ENCODE results near the gene SDC4.

Gene SDC4

DNA sequence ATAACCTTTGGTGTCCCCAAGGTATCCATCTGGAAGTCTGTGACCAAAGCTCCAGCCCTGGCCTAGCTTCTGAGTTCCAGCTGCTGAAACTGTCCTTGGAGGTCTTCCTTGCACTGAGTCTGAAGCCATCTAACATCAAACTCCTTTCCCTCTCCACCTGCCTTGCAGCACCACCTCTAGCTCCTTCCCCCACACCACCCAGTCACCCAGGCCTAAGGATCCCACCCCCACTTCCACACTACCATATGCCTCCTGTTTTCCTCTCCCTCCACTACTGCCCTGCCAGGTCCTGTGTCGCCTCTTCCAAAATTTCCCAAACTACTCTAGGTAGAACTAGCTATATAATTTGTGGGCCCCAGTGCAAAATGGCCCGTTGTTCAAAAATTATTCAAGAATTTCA lies 29.3 kb downstream of the SDC4 start:
- DNase-seq (ENCODE audit: low read depth in 2 of 2), result no peak

GRCh38 chr20:45318386-45318939 lies 29.8 kb downstream of the SDC4 start:
- DNase-seq (ENCODE audit: low read depth in 2 of 2), result no peak

- no peak for DNase-seq (ENCODE audit: low read depth in 2 of 2)
Observed at GRCh38 chr20:45317826-45318225, 30.4 kb downstream of the SDC4 start.

GRCh38 chr20:45316150-45317080 lies 31.8 kb downstream of the SDC4 start:
- no peak for DNase-seq (ENCODE audit: low read depth in 2 of 2)

DNA sequence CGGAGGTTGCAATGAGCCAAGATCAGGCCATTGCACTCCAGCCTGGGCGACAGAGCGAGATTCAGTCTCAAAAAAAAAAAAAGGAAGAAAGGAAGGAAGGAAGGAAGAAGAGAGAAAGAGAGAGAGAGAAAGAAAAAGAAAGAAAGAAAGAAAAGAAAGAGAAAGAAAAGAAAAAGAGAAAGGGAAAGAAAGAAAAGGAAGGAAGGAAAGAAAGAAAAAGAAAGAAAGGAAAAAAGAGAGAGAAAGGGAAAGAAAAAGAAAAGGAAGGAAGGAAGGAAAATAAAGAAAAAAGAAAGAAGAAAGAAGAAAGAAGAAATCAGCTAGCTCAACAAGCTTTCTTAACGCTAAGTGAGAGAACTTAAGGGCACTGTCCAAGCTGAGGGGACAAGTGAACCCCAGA lies 32.6 kb downstream of the SDC4 start:
- no peak for DNase-seq (ENCODE audit: low read depth in 2 of 2)

- no peak for DNase-seq (ENCODE audit: low read depth in 2 of 2)
Observed at GRCh38 chr20:45313943-45314342, 34.3 kb downstream of the SDC4 start.

- no peak for DNase-seq (ENCODE audit: low read depth in 2 of 2)
Observed at GRCh38 chr20:45313065-45313695, 35.0 kb downstream of the SDC4 start.

DNA sequence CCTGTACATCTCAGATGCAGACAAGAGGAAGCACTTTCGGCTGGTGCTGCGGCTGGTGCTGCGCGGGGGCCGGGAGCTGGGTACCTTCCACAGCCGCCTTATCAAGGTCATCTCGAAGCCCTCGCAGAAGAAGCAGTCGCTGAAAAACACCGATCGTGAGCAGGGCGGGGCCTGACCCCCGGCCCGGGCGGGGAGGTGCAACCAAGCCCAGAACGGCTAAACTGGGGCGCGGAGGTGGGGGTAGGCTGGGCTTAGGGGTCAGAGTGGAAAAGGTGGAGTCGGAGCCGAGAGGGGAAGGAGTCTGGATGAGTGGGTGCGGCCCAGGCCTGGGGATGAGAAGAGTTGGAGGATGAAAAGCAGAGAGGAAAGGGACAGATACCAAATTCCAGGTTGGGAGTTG lies 36.0 kb downstream of the SDC4 start:
- DNase-seq (ENCODE audit: low read depth in 2 of 2), result no peak

GRCh38 chr20:45311589-45312211 lies 36.5 kb downstream of the SDC4 start:
- DNase-seq (ENCODE audit: low read depth in 2 of 2), result peak in 1 of 2 donors; percentile 46

DNA sequence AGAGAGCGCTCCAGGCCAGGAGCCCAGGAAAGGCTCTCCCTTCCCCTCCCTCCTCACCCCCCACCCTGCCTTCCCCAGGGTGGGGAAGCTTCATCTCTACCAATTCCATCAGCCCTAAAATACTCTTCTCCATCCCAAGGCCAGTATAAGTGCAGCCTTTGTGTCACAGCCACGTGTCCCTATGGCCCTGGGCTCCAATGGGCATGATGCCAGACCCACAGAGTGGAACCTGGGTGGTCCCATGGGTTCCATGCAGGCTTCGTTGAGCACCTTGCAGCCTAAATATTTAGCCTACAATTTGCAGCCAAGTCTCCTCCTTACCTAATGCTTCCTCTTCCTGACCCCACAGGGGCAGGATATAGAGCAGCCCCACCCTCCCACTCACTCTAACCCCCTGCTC lies 39.1 kb downstream of the SDC4 start:
- DNase-seq (ENCODE audit: low read depth in 2 of 2), result no peak

GRCh38 chr20:45308117-45308778 lies 40.0 kb downstream of the SDC4 start, which contains the start of gene MATN4:
MATN4 (minus strand) TSS chr20:45308299; CDS start chr20:45305582, 2,717 bp downstream.
- no peak for DNase-seq (ENCODE audit: low read depth in 2 of 2)

GRCh38 chr20:45307076-45307640 lies 41.1 kb downstream of the SDC4 start:
- DNase-seq (ENCODE audit: low read depth in 2 of 2), result no peak

GRCh38 chr20:45306431-45306982 lies 41.7 kb downstream of the SDC4 start, which contains the start of gene RBPJL:
RBPJL (plus strand) TSS chr20:45306840; CDS start chr20:45306923, 83 bp downstream.
- DNase-seq (ENCODE audit: low read depth in 2 of 2), result peak in 1 of 2 donors; percentile 15

DNA sequence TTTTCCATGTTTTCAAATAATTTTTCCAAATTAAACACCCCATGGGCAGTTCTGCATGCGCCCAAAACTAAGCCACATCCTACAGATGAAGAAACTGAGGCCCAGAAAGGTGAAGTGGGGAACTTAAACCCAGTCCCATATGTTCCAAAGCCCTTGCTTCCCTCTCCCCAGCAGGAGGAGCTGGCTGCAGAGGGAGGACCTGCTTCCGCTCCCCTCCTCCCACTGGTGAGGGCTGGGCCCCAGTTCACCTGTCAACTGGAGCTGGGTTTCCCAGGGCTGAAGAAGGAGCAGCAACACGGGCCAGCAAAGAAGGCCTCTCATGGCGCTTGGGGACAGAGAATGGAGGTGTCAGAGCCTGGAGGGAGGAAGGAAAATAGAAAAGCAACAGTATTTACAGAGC lies 43.0 kb downstream of the SDC4 start:
- DNase-seq (ENCODE audit: low read depth in 2 of 2), result no peak

GRCh38 chr20:45304464-45304999 lies 43.7 kb downstream of the SDC4 start:
- no peak for DNase-seq (ENCODE audit: low read depth in 2 of 2)

- DNase-seq (ENCODE audit: low read depth in 2 of 2), result no peak
Observed at GRCh38 chr20:45303586-45304463, 44.4 kb downstream of the SDC4 start.

DNA sequence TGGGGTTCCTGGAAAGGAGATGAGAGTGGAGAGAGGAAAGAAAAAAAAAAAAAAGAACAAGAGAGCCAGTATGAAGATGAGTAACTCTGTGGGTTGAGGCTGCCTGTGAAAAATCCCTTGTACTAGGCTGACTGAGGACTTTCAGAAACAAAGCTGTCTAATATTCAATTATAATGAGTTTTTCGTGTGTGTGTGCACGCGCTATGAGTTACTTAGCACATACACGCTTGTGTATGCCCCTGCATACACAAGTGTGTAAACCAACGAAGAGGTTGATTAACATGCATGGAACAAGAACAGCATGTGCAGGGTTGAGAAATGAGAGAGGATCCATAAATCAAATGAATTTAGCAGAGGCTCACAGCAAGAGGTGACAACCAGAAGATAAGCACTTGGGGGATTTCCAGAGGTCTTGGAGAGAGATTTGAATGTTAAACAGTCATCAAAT lies 46.4 kb downstream of the SDC4 start:
- no peak for DNase-seq (ENCODE audit: low read depth in 2 of 2)

DNA sequence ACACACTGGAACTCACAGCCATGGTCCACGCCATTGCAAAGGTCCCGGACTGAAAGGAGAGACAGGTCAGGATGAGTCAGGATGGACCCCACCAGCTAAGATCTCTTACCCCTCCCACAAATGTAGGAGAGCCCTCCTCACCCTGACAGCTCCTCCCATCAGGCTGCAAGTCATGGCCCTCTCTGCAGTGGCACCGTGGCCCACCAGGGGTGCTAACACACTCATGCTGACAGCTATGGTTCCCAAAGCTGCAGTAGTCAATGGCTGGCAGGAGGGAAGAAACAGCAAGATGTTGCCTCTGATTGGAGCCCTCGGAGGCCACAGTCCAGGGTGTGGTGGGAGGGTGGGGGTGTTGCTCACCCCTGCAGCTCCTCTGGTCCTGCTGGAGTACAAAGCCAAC lies 47.3 kb downstream of the SDC4 start:
- DNase-seq (ENCODE audit: low read depth in 2 of 2), result no peak

DNA sequence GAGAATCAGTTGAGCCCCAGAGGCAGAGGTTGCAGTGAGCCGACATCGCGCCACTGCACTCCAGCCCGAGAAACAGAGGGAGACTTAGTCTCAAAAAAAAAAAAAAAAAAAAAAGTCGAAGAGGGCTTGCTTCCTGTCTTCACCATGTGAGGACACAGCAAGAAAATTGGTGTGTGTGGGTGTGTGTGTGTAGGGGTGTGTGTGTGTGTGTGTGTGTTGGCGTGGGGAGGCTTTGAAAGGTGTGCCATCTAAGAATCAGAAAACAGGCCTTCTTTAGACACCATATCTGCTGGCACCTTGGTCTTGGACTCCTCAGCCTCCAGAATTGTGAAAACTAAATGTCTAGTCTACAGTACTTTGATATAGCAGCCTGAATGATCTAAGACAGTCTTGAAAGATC lies 48.4 kb downstream of the SDC4 start:
- no peak for DNase-seq (ENCODE audit: low read depth in 2 of 2)

All from stimulated activated CD8-positive, alpha-beta memory T cell treated with anti-CD3 and anti-CD28 coated beads, Interleukin-7, amount 100 ng/mL, for 4 hours (primary cell).